Measurements from ENCODE around the gene RAVER1. TPM values are rescaled to one million over a fixed set of nuclear protein-coding genes. Genes with fewer than 3 reads are reported as not detected.

The RAVER1 gene
- total and polyA plus RNA-seq, 2 of the 13 experiments (the other 11 are each of a cell fraction or from before 2014, with no cell fraction given) = 3.6 to 7.9 TPM

DNA sequence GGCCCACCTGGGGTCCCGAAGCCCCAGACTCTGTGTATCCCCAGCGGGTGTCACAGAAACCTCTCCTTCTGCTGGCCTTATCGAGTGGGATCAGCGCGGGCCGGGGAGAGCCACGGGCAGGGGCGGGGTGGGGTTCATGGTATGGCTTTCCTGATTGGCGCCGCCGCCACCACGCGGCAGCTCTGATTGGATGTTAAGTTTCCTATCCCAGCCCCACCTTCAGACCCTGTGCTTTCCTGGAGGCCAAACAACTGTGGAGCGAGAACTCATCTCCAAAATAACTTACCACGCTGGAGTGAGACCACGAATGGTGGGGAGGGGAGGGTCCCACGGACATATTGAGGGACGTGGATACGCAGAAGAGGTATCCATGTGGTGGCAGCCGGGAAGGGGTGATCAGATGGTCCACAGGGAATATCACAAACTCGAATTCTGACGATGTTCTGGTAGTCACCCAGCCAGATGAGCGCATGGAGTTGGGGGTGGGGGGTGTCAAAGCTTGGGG lies 44.6 kb downstream of the RAVER1 start (continued):
- TF ChIP-seq NR2C2 (CRISPR knock-in tag; IDR thresholded peaks at IDR 0.05; ENCODE audit: borderline replicate concordance) (peak; percentile 47; the same call in 1 of the 2 replicates), ZBTB3 (CRISPR knock-in tag; IDR thresholded peaks at IDR 0.05; ENCODE audit: borderline replicate concordance, low read depth) (0 out of 2 replicates have a peak, but pooled peaks have one; percentile 59), ZNF367 (CRISPR knock-in tag; IDR thresholded peaks at IDR 0.05; ENCODE audit: borderline replicate concordance) (no peak), ATF7 (IDR thresholded peaks at IDR 0.05) (no peak), ATF7 (CRISPR knock-in tag; IDR thresholded peaks at IDR 0.05) (0 out of 2 replicates have a peak, but pooled peaks have one; percentile 58), SOX6 (IDR thresholded peaks at IDR 0.05) (no peak), SOX6 (CRISPR knock-in tag; IDR thresholded peaks at IDR 0.05) (no peak), ZMAT3 (CRISPR knock-in tag; conservative IDR thresholded peaks at IDR 0.05) (0 out of 2 replicates have a peak, but pooled peaks have one; percentile 16), NFYB (CRISPR knock-in tag; IDR thresholded peaks at IDR 0.05) (peak; percentile 78), ZNF775 (CRISPR knock-in tag; IDR thresholded peaks at IDR 0.05; ENCODE audit: borderline replicate concordance) (0 out of 2 replicates have a peak, but pooled peaks have one; percentile 28), SP140L (CRISPR knock-in tag; IDR thresholded peaks at IDR 0.05; ENCODE audit: borderline replicate concordance) (no peak), TAF1 (CRISPR knock-in tag; IDR thresholded peaks at IDR 0.05) (peak; percentile 36), KDM1A (CRISPR knock-in tag; IDR thresholded peaks at IDR 0.05) (no peak), GLI4 (CRISPR knock-in tag; IDR thresholded peaks at IDR 0.05; ENCODE audit: borderline replicate concordance) (0 out of 2 replicates have a peak, but pooled peaks have one; percentile 28), REPIN1 (CRISPR knock-in tag; IDR thresholded peaks at IDR 0.05; ENCODE audit: borderline replicate concordance, low read depth) (0 out of 2 replicates have a peak, but pooled peaks have one; percentile 8), SP2 (CRISPR knock-in tag; IDR thresholded peaks at IDR 0.05) (peak; percentile 55; the same call in 1 of the 2 replicates), ZNF430 (CRISPR knock-in tag; IDR thresholded peaks at IDR 0.05) (peak; percentile 40; the same call in 1 of the 2 replicates), ASH2L (IDR thresholded peaks at IDR 0.05; ENCODE audit: insufficient read length, low read depth, low read length) (peak; percentile 36), ZNF230 (CRISPR knock-in tag; IDR thresholded peaks at IDR 0.05) (peak; percentile 27; the same call in 1 of the 2 replicates), RBFOX2 (IDR thresholded peaks at IDR 0.05; ENCODE audit: low read depth, low read length) (0 out of 2 replicates have a peak, but pooled peaks have one; percentile 1), NFYC (CRISPR knock-in tag; IDR thresholded peaks at IDR 0.05) (peak; percentile 80), GTF3A (CRISPR knock-in tag; conservative IDR thresholded peaks at IDR 0.05) (no peak), TOPORS (CRISPR knock-in tag; IDR thresholded peaks at IDR 0.05) (0 out of 2 replicates have a peak, but pooled peaks have one; percentile 24), MED13 (CRISPR knock-in tag; IDR thresholded peaks at IDR 0.05) (no peak), ZNF292 (CRISPR knock-in tag; IDR thresholded peaks at IDR 0.05; ENCODE audit: borderline replicate concordance, low read depth) (no peak), SAP130 (CRISPR knock-in tag; IDR thresholded peaks at IDR 0.05; ENCODE audit: low read depth) (peak; percentile 62), ZFY (CRISPR knock-in tag; IDR thresholded peaks at IDR 0.05) (no peak; the same call in 1 of the 2 replicates)
- TF ChIP-seq, protein P1, sequence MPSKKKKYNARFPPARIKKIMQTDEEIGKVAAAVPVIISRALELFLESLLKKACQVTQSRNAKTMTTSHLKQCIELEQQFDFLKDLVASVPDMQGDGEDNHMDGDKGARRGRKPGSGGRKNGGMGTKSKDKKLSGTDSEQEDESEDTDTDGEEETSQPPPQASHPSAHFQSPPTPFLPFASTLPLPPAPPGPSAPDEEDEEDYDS (CRISPR knock-in tag; IDR thresholded peaks at IDR 0.05) = peak; percentile 31; the same call in 1 of the 2 replicates
- TF ChIP-seq, protein P2, sequence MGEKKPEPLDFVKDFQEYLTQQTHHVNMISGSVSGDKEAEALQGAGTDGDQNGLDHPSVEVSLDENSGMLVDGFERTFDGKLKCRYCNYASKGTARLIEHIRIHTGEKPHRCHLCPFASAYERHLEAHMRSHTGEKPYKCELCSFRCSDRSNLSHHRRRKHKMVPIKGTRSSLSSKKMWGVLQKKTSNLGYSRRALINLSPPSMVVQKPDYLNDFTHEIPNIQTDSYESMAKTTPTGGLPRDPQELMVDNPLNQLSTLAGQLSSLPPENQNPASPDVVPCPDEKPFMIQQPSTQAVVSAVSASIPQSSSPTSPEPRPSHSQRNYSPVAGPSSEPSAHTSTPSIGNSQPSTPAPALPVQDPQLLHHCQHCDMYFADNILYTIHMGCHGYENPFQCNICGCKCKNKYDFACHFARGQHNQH (CRISPR knock-in tag; IDR thresholded peaks at IDR 0.05) = 0 out of 2 replicates have a peak, but pooled peaks have one; percentile 4
- TF ChIP-seq, protein P3, sequence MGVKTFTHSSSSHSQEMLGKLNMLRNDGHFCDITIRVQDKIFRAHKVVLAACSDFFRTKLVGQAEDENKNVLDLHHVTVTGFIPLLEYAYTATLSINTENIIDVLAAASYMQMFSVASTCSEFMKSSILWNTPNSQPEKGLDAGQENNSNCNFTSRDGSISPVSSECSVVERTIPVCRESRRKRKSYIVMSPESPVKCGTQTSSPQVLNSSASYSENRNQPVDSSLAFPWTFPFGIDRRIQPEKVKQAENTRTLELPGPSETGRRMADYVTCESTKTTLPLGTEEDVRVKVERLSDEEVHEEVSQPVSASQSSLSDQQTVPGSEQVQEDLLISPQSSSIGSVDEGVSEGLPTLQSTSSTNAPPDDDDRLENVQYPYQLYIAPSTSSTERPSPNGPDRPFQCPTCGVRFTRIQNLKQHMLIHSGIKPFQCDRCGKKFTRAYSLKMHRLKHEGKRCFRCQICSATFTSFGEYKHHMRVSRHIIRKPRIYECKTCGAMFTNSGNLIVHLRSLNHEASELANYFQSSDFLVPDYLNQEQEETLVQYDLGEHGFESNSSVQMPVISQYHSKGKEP (CRISPR knock-in tag; IDR thresholded peaks at IDR 0.05) = 0 out of 2 replicates have a peak, but pooled peaks have one; percentile 36

Data from HepG2 (cell line).